ENCODE results near the gene CAPN7. TPM values are rescaled to one million over a fixed set of nuclear protein-coding genes. Genes with fewer than 3 reads are reported as not detected.

CAPN7 gene
- total RNA-seq, 2 experiments from 2014 or later, result 22.2 to 27.5 TPM

GRCh38 chr3:15205482-15205933 is 538 bp upstream of the CAPN7 start:
- no peaks in the 10 kb centered on the region for H3K27me3 Mint-ChIP-seq
- peaks cover 3% of the 10 kb centered on the region for H3K36me3 Mint-ChIP-seq (ENCODE audit: low read depth)
- TF ChIP-seq CTCF (IDR thresholded peaks at IDR 0.05), result peak; percentile 37
- DNase-seq (no peak), ATAC-seq (no peak)
- intact Hi-C loops (cut with micrococcal nuclease), result loop anchor here (10.0 kb wide), 1 partner anchor 101 kb away; no protein-coding TSS in a partner anchor
- no peaks in the 10 kb centered on the region for H3K9me3 Mint-ChIP-seq
- POLR2A ChIA-PET, result interaction anchor here (1.0 to 2.5 kb wide), 8 partner anchors 12 to 337 kb away, joined by 3 to 13 read pairs (median 4); partner anchors contain the start of gene RBSN
- CTCF ChIA-PET, result interaction anchor here (0.9 to 12.9 kb wide), 12 partner anchors 12 to 351 kb away, joined by 3 to 125 read pairs (median 4); no protein-coding TSS in a partner anchor
- H3K4me1 Mint-ChIP-seq (ENCODE audit: low read depth), result peaks cover 19% of the 10 kb centered on the region
- peak overlapping the region; percentile 85 for H3K27ac Mint-ChIP-seq
- peak overlapping the region; percentile 78 for H3K4me3 Mint-ChIP-seq

GRCh38 chr3:15206662-15207576 is 873 bp downstream of the CAPN7 start:
- intact Hi-C loops (cut with micrococcal nuclease), result loop anchor here (10.0 kb wide), 1 partner anchor 102 kb away; no protein-coding TSS in a partner anchor
- POLR2A ChIA-PET, result interaction anchor here (0.6 to 2.5 kb wide), 8 partner anchors 11 to 657 kb away, joined by 3 to 13 read pairs (median 4); partner anchors contain the start of gene RBSN
- CTCF ChIA-PET, result interaction anchor here (0.9 to 12.9 kb wide), 10 partner anchors 10 to 350 kb away, joined by 3 to 125 read pairs (median 4); no protein-coding TSS in a partner anchor
- no peaks in the 10 kb centered on the region for H3K27me3 Mint-ChIP-seq
- H3K36me3 Mint-ChIP-seq (ENCODE audit: low read depth), result peaks cover 5% of the 10 kb centered on the region
- ATAC-seq (peak; percentile 18), DNase-seq (peak; percentile 42)
- H3K27ac Mint-ChIP-seq, result peak overlapping the region; percentile 84
- TF ChIP-seq CTCF (IDR thresholded peaks at IDR 0.05), result no peak
- peak overlapping the region; percentile 78 for H3K4me3 Mint-ChIP-seq
- no peaks in the 10 kb centered on the region for H3K9me3 Mint-ChIP-seq
- H3K4me1 Mint-ChIP-seq (ENCODE audit: low read depth), result peaks cover 21% of the 10 kb centered on the region

DNA sequence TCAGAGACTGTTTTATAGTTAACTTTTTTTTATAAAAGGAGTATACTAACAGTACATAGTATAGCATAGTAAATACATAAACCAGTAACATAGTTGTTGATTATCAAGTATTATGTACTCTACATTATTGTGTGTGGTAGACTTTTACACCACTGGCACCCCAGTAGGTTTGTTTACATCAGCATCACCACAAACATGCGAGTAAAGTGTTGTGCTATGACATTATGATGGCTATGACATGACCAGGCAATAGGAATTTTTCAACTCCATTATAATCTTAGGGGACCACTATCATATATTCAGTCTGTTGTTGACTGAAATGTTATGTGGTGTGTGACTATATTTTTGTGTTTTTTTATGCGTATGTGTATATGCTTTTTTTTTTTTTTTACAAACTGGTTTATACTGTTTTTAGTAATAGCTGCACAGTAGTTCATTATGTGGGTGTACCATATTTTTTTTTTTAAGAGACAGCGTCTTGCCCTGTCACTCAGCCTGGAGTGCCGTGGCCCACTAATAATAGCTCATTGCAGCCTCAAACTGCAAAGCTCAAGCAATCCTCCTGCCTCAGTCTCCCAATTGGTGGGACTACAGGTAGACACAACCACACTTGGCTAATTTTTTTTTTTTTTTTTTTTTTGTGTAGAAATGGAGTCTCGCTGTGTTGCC is 1.9 kb downstream of the CAPN7 start:
- Mint-ChIP-seq H3K4me3 (peak overlapping the region; percentile 78), H3K27ac (peak overlapping the region; percentile 37)
- TF ChIP-seq CTCF (IDR thresholded peaks at IDR 0.05), result no peak

DNA sequence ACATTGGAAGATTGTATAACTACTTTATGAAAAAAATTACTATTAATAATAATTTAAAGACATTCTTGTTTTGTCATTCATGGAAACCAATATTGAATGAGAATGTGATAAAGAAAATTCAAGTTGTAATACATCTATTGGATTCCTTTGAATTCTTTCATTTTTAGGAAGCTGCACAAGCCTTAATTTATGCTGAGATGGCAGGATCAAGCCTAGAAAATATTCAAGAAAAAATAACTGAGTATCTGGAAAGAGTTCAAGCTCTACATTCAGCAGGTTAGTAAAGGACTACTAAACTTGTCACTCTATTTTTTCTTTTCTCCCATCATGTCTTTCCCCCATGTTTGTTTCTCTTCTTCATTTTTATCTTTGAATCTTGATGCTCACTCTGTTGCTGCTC is 5.9 kb downstream of the CAPN7 start:
- Mint-ChIP-seq H3K9me3 (no peaks in the 10 kb centered on the region), H3K27ac (no peak overlapping the region), H3K4me3 (no peak overlapping the region), H3K36me3 (ENCODE audit: low read depth) (peaks cover 29% of the 10 kb centered on the region), H3K27me3 (no peaks in the 10 kb centered on the region), H3K4me1 (ENCODE audit: low read depth) (peaks cover 25% of the 10 kb centered on the region)
- no peak for TF ChIP-seq CTCF (IDR thresholded peaks at IDR 0.05)
- ChIA-PET CTCF (interaction anchor here (0.7 to 1.4 kb wide), 2 partner anchors 9 to 194 kb away, joined by 3 to 8 read pairs; no protein-coding TSS in a partner anchor), POLR2A (no interaction called here)
- DNase-seq (no peak), ATAC-seq (no peak)
- intact Hi-C loops (cut with micrococcal nuclease), result no loop called here

More for the DNA sequence above, 1.9 kb downstream of the CAPN7 start:
- H3K27me3 Mint-ChIP-seq, result no peaks in the 10 kb centered on the region
- POLR2A ChIA-PET, result interaction anchor here (0.6 to 2.5 kb wide), 6 partner anchors 16 to 656 kb away, joined by 3 to 13 read pairs (median 4); partner anchors contain the start of genes MRPS25 and RBSN
- intact Hi-C loops (cut with micrococcal nuclease), result loop anchor here (10.0 kb wide), 1 partner anchor 103 kb away; no protein-coding TSS in a partner anchor
- H3K4me1 Mint-ChIP-seq (ENCODE audit: low read depth), result peaks cover 24% of the 10 kb centered on the region
- no peak for DNase-seq
- peaks cover 8% of the 10 kb centered on the region for H3K36me3 Mint-ChIP-seq (ENCODE audit: low read depth)
- no peak for ATAC-seq
- CTCF ChIA-PET, result interaction anchor here (0.9 to 12.9 kb wide), 7 partner anchors 60 to 223 kb away, joined by 3 to 125 read pairs (median 3); no protein-coding TSS in a partner anchor
- no peaks in the 10 kb centered on the region for H3K9me3 Mint-ChIP-seq

Data from activated CD8-positive, alpha-beta T cell treated with anti-CD3 and anti-CD28 coated beads for 36 hours (primary cell).